NCI-H82 (cell line): ENCODE results near the gene CCDC82.

ENCODE experiments used
- DNase-seq: peaks from one replicate; lab custom pipeline; 2025; lab: John Stamatoyannopoulos, UW

The CCDC82 gene

DNA sequence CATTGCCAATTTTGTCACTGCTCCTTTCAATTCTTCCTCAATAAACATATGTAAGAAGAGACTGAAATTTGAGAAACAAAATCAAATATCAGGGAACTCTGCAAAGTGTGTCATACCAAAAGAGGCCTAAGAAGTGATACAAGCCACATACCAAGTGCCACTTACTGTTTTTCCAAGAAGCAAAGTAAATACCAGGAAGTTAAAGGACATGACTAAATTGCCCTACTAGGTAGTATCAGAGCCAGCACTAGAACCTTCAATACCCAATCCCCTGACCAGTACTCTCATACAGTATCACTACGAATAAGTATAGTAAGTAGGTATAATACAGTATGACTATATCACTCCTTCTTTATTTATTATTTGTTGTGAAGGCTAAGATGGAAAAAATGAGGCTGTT, 60.3 kb downstream of the CCDC82 start:
- DNase-seq, result no peak

DNA sequence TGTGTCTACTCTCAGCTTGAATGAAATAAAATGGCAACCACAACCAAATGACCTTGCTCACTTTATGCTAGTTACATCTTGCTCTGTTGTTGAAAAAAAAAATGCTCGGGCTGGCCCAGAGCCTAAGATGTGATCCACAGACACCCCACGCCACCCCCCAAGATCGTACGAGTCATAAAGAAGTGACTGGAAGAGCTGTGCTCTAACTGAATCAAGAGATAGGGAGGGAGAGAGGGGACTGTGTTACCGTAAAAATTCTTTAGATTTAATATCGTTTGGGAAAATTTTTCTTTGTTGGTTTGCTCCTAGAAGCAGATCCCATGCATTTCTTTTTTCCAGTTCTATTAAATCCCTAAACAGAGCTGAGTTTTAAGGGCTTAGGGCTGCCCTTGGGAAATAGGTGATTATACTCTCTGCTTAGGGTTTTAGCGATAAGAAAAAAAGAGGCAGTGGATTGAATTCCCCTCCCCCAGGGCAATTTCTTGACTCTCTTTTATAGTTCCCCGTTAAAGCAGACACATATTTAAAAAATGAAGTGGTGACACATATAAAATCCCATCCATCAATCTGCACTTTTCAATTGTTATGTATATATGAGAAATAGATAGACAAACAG, 61.2 kb downstream of the CCDC82 start:
- DNase-seq, result peak; percentile 77

DNA sequence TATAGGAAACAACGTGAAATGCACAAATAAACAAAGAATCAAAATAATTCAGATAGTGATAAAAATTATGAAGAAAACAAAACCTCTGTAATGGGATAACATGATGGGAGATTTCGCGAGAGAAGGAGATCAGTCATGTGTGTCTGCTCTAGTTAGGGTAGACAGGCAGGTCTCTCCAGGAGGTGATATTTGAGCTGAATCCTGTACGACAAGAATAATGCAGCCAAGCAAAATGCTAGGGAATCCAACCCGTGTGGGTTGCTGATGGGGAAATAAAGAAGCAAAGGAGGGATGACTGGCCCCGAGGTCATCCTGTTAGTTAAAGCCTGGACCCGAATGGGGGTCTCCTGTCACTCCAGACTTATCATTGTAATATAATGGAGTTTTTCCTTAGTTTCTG, 62.8 kb downstream of the CCDC82 start:
- no peak for DNase-seq

DNA sequence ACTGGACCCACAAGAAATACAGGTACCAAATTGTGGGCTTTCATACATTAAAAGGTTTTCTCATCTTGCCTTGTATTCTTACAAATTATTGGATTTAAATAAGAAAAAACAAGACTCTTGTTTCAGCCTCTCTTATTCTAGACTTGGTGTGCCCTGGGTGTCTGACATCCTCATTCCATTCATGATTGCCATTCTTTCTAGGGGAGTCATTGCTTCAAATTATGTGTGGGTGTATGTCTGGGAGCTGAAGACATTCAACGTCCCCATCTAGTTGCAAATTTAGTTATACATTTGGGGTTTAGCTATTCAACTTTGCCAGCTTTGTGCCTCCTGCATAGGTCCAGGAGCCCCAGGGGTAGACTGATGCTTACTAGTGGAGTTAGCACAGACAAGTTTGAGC, 64.8 kb downstream of the CCDC82 start:
- no peak for DNase-seq

DNA sequence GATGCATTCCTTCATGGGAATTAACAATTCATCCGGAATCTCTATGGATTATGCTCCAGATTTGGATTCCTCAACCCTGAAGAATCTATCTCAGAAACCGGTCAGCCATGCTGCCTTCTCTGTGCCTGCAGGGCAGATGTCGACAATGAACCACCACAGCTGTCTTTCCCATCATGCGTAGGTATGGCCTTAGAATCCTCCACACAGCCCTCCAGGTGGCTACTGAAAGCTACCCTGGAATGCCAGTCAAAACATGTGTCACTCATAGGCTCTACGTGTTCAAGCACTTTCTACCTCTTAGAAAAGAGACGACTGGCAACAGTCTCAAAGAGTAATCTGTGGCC, 66.1 kb downstream of the CCDC82 start:
- DNase-seq, result no peak

DNA sequence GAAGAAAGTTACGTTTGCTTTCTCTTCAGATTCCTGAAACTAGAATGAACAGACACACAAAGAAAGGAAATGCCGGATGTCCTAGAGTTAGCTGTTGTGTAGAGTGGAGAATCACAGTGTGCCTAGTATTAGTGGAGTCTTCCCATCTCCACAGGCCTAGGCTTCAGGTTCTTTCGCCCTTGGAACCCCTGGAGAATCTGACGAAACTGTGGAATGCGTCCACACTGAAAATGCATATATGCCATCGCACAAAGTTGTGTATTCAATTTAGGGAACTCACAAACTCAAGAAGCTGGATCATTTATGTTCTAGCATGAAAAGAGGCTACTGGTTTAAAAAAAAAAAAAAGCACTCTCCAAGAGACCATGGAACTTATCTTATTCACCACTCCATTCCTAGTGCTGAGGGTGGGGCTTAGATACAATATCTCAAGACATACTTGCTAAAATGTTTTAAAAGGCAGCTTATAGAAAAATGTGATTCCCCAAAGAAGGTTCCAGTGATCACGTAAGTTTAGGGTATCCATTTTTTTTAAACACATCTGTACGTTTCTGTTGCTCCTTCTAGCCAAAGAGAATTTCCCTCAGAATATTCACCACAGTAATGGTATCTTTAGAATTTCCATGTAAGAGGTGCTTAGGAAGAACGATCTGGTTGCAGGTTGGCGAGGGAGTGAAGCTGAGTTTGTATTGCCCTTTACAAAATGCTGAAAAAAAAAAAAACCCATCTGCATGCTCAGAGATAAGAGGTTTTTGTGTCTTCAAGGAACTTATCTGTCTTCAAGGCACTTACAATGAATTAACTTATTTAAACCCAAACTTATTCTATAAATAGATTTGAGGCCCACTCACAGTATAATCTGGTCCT, 66.7 kb downstream of the CCDC82 start:
- DNase-seq, result no peak

DNA sequence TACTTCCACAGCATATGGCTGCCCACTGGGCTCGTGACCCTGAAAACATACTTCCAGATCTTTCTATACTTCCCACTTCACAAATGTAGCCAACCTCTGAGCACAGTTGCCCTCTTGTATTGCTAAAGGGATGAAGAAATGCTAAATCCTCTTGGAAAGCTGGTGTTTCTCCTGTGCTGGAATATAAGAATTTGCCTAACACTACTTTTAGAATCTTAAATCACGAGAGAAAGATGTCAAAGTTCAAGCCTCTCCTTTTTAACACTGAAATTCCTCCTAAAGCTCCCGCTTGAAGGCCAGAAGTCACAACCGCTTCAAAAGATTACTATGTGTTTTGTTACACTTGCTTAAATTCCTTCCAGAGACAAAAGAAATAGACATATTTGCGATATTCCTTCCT, 68.6 kb downstream of the CCDC82 start:
- DNase-seq, result no peak

DNA sequence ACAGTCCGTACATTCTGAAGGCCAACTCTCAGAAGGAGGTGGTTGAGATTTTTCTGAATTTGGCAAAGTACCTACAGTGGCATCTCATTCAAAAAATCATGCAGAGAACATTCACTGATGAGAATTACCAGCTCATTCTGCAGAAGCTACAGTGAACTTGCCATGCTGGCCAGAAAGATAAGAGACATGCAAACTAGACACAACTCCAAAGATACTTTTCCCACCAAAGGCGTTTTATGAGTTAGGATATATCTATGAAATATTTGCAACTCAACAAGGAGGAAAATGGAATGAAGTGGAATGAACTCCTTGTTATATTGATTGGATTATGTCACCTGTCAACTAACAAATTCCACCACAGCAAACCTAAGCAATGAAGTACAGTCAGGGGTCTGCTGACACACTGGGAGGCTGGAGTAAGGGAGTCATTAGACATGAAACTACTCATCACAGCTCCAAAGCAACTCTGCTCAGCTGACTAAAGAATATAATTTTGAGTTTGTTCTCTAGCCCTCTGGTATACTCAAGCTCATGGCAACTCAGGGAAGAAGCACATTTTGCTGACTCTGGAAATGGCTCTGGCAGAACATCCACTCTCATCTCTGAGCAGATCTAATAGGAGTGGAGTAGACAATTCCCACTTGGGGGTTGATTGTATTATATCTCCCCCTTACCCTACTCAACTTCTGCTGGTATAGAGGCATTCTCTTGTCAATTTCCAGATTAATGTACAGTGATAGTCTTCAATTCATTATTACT, 69.6 kb downstream of the CCDC82 start:
- DNase-seq, result no peak

DNA sequence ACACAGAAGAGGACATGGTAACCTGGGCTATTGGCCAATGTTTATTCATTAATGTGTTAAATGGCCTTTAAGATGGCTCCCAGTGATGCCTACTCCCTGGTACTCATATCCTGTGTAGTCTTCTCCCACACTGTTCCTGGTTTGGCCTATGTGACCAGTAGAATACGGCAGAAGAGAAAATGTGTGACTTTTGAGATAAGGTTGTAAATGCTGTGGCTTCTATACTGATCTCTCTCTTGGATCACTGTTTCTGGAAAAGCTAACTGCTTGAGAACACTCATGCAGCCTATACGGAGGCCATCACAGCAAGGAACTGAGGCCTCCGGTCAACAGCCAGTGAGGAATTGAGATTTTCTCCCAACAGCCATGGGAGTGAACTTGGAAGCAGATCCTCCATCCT, 70.9 kb downstream of the CCDC82 start:
- no peak for DNase-seq

DNA sequence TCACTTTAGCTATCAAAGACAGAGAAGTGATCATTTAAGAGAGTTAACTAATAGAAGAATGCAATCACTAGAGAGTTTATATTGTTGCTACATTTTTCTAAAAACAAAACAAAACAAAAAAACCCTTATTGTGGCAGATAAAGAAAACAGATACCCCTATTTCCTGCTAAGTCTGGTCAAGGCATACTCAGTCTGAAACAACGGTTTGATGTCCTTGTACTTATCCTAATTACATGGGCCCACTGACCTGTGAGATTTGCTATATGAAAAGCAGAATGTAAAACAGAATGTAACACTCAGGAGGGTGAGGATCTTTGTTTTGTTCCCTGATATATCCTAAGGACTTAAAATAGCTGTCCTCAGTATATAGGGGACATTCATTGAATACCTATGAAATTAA, 71.3 kb downstream of the CCDC82 start:
- DNase-seq, result no peak

DNA sequence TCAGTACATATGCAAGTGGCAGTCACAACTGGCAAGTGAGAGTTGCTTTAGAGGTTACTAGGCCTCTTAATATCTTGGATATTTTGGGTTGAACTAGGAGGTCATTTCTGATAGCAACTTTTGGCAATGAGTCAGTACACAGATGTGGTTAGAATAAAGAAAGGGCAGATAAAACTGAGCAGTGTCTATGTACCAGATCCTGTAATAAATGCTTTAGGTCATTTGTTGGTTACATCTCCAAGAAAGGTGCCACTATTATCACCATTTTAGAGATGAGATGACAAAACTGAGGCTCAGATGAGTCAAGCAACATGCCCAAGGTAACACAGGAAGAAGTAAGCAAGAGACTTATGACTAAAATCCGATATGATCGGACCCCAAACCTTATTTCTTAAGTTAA, 71.7 kb downstream of the CCDC82 start:
- DNase-seq, result no peak

DNA sequence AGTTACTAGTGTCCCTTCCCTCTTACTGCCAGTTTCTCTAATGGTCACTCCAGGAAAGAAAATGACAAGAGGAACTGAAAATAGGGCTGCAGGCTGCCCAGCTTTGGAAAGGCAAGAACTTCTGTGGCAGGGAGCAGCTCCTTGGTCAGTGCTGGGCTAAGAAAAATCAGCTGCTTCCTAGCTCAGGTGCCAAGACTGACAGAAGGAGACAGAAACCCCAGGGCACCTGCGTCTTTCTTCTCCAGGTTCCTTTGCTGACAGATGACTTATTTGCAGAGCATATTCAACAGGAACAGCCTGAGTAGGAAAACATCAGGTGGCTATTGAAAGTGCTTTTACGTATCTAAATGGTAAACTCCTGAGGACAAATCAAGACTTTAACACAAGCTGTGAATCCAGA, 72.1 kb downstream of the CCDC82 start:
- no peak for DNase-seq

DNA sequence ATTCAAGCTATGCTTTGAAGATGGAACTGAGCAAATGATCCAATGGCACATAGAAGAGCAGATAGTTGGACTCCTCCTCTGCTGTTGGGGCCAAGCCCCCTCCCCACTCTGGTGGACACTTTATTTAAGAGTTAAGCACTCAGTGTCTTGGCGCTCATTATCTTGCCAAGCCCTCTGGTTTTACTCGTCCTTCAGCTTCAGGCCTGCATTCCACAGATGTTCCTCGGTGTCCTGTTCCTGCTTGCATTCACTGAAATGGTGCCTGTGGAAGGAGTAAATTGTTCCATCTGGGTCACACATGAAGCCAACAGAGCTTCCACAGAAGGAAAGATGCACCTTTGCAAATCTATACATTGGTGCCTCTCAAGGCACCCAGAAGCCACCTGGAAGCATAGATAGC, 72.8 kb downstream of the CCDC82 start:
- DNase-seq, result no peak

DNA sequence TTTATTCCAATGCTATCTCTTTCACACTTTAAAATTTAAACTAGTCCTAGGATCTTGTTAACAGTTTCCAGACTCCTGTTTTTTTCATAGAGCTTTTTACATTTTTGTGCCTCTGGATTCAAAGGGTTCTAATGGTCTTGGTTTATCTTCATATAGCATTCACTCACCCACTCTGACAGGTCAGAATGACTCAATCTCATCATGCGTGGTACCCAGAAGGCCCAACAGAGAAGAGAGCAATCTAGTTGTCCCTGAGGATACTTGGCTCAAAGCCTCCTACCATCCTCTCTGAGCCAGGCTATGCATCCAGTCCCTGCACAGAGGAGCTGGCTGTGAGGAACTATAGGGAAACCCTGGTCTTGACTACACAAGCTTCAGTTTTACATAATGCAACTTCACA, 74.2 kb downstream of the CCDC82 start:
- no peak for DNase-seq

DNA sequence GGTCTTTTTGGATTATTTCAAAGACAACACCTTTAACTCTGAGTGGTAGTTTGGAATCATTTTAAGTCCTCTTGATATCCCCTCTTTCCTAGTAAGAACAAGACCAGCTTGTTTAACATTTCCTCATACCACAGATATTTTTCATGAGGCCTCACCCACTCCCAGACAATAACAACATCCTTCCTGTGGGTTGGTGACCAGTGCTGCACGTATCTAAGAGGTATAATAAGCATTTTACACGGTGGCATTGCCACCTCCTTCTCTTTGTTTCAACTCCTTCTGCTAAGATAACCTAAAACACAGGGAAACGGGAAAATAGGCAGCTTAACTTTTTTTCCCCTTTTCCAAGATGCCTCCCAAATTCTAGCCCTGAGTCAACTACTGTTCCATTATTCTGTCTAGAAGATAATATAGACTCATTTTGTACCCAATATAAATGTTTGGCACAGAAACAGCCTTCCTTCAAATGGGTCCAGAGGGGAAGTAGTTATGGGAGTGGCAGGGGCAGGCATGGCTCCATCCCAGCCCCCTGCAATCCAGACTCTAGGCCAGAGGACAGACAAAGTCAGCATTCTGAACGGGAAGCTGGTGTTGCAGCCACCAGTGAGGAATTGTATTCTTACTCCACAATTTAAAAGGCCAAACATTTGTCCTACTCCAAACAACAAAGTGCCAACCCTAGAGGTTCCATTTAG, 75.2 kb downstream of the CCDC82 start:
- DNase-seq, result no peak

DNA sequence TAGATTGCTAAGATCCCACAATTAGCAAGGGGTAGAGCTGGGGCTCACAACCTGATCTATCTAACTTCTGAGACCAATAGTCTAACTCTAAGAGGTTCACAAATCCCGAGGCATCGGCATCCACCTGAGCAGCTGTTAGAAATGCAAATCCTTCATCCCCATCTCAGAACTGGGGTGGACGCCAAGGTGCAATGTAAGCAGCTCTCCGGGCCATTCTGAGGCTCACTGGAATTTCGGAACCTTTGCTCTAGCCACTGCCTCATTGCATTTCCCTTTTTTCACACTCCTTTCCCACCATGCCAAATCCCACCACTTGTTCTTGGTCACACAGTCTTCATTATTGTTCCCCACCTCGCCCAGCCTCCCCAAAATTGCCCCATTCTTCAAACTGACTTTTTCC, 76.5 kb downstream of the CCDC82 start:
- peak; percentile 13 for DNase-seq

DNA sequence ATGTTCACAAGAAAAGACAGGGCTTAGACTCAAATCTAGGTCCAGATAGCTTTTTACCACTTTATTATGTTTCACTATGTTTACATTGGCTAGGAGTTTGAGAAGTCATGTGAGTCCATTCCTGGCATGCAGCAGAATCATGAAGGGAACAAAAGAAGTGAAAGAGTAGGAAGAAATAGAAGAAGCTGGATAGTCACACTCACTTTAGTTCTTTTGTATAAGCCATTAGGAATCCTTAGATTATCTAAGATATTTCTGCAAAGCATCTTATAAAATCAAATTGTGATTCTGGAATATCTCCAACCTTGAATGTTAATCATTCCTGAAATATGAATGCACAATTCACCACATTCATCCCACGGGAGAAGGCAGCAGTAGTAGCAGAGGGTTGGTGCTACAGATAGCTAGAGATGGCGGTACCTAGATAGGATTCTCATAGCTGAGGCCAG, 78.6 kb downstream of the CCDC82 start:
- no peak for DNase-seq

DNA sequence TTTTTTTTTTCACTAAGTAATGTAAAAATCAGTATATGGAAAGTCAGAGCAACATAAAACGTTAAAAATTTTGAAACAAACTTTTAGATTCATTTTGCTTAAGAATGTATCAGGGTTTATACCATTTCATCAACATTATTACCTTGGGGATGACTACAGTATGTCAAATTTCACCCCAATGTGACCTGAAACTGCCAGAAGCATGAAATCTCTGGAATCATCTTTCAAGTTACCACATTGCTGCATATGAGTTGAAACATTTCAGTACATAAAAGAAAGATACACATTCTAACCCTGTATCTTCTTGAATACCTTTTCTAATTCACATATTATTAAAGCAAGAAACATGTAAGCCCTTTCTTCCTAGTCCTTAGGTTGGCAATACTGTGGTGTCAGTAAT, 79.5 kb downstream of the CCDC82 start:
- no peak for DNase-seq

DNA sequence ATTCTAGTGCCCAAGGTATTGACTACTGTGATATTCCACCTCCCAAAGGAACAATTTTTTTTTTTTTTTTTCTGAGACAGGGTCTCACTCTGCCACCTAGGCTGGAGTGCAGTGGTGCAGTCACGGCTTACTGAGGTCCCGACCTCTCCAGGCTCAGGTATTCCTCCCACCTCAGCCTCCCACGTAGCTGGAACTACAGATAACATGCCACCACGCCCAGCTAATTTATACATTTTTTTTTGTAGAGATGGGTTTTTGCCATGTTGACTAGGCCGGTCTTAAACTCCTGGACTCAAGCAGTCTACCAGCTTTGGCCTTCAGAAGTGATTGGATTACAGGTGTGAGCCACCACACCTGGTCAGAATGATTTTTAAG, 80.1 kb downstream of the CCDC82 start:
- no peak for DNase-seq

DNA sequence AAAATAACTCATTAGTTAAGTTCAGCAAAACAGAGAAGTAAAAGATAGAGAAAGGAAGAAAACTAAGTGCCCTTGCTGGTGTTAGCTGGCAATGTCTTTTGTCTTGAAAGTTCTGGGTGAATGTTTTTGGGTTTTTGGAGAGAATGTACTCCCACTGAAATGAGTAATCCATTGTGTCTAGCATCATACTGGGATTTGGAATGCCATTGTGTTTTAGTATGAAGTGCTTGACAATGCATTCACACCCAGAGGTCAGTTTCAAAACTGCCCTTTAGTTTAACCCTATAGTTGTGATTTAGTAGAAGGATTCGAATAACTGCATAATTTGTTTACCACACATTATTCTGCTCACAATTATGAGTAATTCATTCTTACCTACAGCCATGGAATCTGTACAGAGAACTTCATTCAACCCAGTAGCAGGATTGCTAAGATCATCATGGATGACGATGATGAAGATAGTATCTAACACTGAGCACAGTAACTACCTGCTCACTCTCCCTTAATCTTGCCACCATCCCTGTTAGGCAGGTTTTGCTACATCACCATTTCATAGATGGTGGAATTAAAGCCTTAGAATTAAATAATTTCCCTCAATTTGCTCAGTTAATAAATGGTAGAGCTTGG, 80.6 kb downstream of the CCDC82 start:
- no peak for DNase-seq

DNA sequence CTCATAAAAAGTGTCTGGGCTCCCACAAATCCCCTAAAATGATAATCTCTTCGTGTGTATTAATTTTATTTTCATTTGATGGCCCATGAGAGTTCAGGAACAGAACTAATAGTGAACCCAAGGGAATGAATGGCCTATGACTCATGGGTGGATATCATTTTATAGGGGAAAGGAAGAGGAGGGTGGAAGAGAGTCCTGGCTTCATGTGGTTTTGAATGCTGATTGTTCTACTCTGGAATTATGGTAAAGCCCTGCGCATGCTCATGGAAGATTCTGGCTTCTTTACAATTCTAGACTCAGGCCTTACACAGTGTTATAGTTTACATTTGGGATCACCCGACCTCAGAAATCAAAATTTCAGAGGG, 82.0 kb downstream of the CCDC82 start:
- DNase-seq, result peak; percentile 16
